ENCODE data around the gene GRM2.

DNA sequence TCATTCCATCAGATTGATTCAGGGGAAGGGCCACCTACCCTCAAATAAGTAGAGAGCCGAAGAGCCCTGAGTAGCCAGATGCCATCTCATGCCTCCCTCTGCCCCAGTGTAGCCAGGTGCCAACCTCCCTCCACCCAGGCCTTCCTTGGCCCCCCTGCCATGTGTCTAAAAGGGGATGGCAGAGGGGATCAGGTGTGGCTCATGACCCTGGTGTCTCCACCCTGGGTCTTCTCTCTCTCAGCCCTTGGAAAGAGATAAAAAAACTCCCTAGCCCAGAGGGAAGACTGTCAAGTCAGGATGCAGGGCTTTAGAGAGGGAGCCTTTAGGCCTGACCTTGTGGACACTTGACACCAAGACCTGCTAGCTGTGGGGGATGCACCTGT, 5.2 kb downstream of the GRM2 start:
- TF ChIP-seq, protein P1, sequence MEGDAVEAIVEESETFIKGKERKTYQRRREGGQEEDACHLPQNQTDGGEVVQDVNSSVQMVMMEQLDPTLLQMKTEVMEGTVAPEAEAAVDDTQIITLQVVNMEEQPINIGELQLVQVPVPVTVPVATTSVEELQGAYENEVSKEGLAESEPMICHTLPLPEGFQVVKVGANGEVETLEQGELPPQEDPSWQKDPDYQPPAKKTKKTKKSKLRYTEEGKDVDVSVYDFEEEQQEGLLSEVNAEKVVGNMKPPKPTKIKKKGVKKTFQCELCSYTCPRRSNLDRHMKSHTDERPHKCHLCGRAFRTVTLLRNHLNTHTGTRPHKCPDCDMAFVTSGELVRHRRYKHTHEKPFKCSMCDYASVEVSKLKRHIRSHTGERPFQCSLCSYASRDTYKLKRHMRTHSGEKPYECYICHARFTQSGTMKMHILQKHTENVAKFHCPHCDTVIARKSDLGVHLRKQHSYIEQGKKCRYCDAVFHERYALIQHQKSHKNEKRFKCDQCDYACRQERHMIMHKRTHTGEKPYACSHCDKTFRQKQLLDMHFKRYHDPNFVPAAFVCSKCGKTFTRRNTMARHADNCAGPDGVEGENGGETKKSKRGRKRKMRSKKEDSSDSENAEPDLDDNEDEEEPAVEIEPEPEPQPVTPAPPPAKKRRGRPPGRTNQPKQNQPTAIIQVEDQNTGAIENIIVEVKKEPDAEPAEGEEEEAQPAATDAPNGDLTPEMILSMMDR (IDR thresholded peaks at IDR 0.05): no peak
- TF ChIP-seq ZFX (IDR thresholded peaks at IDR 0.05; ENCODE audit: borderline replicate concordance): no peak

Data from 22Rv1 (cell line).